ENCODE data around the gene TAPT1.

- no peak for TF ChIP-seq KLF8 (tag by site-specific recombination; IDR thresholded peaks at IDR 0.05)
- no peak for TF ChIP-seq ZNF510 (tag by site-specific recombination; IDR thresholded peaks at IDR 0.05; ENCODE audit: insufficient replicate concordance)
Measured at GRCh38 chr4:16235209-16235608, 8.9 kb upstream of the TAPT1 start.

Data from HEK293 (cell line).